GM18868 (cell line): Measurements from ENCODE around the gene HIF1AN.

Source experiments
- ATAC-seq: cut with Tn5 transposase; IDR thresholded peaks from one replicate; pipeline ENCODE4 v1.9.1; 2021; ENCODE audit warnings: mild to moderate bottlenecking, moderate library complexity; ENCODE audit not compliant: unreplicated experiment

Gene HIF1AN

GRCh38 chr10:100535715-100536353 lies at the start of gene HIF1AN:
Gene HIF1AN (plus strand): TSS chr10:100535943. CDS start chr10:100535959, 16 bp downstream.
- peak; percentile 97 for ATAC-seq

GRCh38 chr10:100487529-100487928 lies 48.2 kb upstream of the HIF1AN start:
- ATAC-seq, result no peak

GRCh38 chr10:100489396-100489795 lies 46.3 kb upstream of the HIF1AN start:
- ATAC-seq, result no peak

GRCh38 chr10:100490531-100490930 lies 45.2 kb upstream of the HIF1AN start:
- no peak for ATAC-seq

- ATAC-seq, result no peak
These were observed 39.2 kb upstream of the HIF1AN start for GRCh38 chr10:100496567-100496966.

GRCh38 chr10:100498059-100498458 lies 37.7 kb upstream of the HIF1AN start:
- ATAC-seq, result no peak

- ATAC-seq, result no peak
These were observed 34.3 kb upstream of the HIF1AN start for GRCh38 chr10:100501423-100501822.

- ATAC-seq, result no peak
These were observed 32.7 kb upstream of the HIF1AN start for GRCh38 chr10:100502926-100503494.

- ATAC-seq, result no peak
These were observed 31.6 kb upstream of the HIF1AN start for GRCh38 chr10:100504096-100504495.

- ATAC-seq, result no peak
These were observed 30.6 kb upstream of the HIF1AN start for GRCh38 chr10:100505164-100505563.

GRCh38 chr10:100506596-100507356 lies 29.0 kb upstream of the HIF1AN start:
- ATAC-seq, result no peak

- ATAC-seq, result no peak
These were observed 28.4 kb upstream of the HIF1AN start for GRCh38 chr10:100507357-100507732.

- no peak for ATAC-seq
These were observed 27.5 kb upstream of the HIF1AN start for GRCh38 chr10:100508266-100508665.

- no peak for ATAC-seq
These were observed 27.0 kb upstream of the HIF1AN start for GRCh38 chr10:100508691-100509150.

GRCh38 chr10:100509241-100509840 lies 26.4 kb upstream of the HIF1AN start:
- ATAC-seq, result no peak

GRCh38 chr10:100510533-100511308 lies 25.0 kb upstream of the HIF1AN start:
- ATAC-seq, result no peak

GRCh38 chr10:100515612-100516011 lies 20.1 kb upstream of the HIF1AN start:
- no peak for ATAC-seq

- ATAC-seq, result no peak
These were observed 18.9 kb upstream of the HIF1AN start for GRCh38 chr10:100516847-100517246.

GRCh38 chr10:100518761-100519241 lies 16.9 kb upstream of the HIF1AN start:
- no peak for ATAC-seq

- ATAC-seq, result no peak
These were observed 16.3 kb upstream of the HIF1AN start, which contains the start of gene SEC31B for GRCh38 chr10:100519311-100520051. Gene SEC31B (minus strand): TSS chr10:100519861. CDS start chr10:100516952, 2,909 bp downstream.
